ENCODE data around the gene PTPN23. TPM values are rescaled to one million over a fixed set of nuclear protein-coding genes. Genes with fewer than 3 reads are reported as not detected.

Gene PTPN23
- total RNA-seq, 1 donor from 2014 or later = 30.2 TPM

DNA sequence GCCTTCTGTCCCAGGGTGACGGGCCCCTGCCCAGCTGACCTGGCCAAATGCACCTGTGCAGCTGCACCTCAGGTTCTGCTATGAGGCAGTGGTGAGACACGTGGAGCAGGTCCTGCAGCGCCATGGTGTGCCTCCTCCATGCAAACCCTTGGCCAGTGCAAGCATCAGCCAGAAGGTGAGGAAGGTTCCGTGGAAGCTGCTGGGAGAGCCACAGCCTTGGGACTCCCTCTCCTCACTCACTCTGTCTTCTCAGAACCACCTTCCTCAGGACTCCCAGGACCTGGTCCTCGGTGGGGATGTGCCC is 31.6 kb downstream of the PTPN23 start:
- Histone ChIP-seq H3K4me1 (no peaks in the 10 kb centered on the region), H3K4me3 (no peak overlapping the region), H3K27me3 (no peaks in the 10 kb centered on the region), H3K27ac (no peak overlapping the region), H3K36me3 (peaks cover 0 to 71% of the 10 kb centered on the region in 2 donors), H3K9me3 (no peaks in the 10 kb centered on the region)
- DNase-seq (ENCODE audit: extremely low spot score in 2 of 2) = no peak
- TF ChIP-seq POLR2A (IDR thresholded peaks at IDR 0.05) = no peak
- TF ChIP-seq POLR2AphosphoS5 (IDR thresholded peaks at IDR 0.05; ENCODE audit: insufficient read depth in 1 of 2, low read depth in 1 of 2) = no peak
- TF ChIP-seq, protein P1, sequence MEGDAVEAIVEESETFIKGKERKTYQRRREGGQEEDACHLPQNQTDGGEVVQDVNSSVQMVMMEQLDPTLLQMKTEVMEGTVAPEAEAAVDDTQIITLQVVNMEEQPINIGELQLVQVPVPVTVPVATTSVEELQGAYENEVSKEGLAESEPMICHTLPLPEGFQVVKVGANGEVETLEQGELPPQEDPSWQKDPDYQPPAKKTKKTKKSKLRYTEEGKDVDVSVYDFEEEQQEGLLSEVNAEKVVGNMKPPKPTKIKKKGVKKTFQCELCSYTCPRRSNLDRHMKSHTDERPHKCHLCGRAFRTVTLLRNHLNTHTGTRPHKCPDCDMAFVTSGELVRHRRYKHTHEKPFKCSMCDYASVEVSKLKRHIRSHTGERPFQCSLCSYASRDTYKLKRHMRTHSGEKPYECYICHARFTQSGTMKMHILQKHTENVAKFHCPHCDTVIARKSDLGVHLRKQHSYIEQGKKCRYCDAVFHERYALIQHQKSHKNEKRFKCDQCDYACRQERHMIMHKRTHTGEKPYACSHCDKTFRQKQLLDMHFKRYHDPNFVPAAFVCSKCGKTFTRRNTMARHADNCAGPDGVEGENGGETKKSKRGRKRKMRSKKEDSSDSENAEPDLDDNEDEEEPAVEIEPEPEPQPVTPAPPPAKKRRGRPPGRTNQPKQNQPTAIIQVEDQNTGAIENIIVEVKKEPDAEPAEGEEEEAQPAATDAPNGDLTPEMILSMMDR (IDR thresholded peaks at IDR 0.05) = no peak
- intact Hi-C loops (cut with DNase I) = no loop called here

DNA sequence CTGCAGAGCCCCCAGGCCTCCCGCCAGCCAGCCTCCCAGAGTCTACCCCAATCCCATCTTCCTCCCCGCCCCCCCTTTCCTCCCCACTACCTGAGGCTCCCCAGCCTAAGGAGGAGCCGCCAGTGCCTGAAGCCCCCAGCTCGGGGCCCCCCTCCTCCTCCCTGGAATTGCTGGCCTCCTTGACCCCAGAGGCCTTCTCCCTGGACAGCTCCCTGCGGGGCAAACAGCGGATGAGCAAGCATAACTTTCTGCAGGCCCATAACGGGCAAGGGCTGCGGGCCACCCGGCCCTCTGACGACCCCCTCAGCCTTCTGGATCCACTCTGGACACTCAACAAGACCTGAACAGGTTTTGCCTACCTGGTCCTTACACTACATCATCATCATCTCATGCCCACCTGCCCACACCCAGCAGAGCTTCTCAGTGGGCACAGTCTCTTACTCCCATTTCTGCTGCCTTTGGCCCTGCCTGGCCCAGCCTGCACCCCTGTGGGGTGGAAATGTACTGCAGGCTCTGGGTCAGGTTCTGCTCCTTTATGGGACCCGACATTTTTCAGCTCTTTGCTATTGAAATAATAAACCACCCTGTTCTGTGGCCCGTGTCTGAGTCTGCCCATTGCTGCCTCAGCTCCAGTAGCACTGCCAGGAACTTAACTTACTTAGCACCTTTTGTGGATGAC is 32.2 kb downstream of the PTPN23 start:
- no peaks in the 10 kb centered on the region for H3K4me1 ChIP-seq
- DNase-seq (ENCODE audit: extremely low spot score in 2 of 2) = no peak
- H3K27me3 ChIP-seq = no peaks in the 10 kb centered on the region
- intact Hi-C loops (cut with DNase I) = no loop called here
- no peaks in the 10 kb centered on the region for H3K9me3 ChIP-seq
- H3K36me3 ChIP-seq = peaks cover 0 to 67% of the 10 kb centered on the region in 2 donors
- no peak overlapping the region for H3K27ac ChIP-seq
- TF ChIP-seq, protein P1 (IDR thresholded peaks at IDR 0.05) = no peak
- TF ChIP-seq POLR2A (IDR thresholded peaks at IDR 0.05) = no peak
- no peak for TF ChIP-seq POLR2AphosphoS5 (IDR thresholded peaks at IDR 0.05; ENCODE audit: insufficient read depth in 1 of 2, low read depth in 1 of 2)
- no peak overlapping the region for H3K4me3 ChIP-seq

DNA sequence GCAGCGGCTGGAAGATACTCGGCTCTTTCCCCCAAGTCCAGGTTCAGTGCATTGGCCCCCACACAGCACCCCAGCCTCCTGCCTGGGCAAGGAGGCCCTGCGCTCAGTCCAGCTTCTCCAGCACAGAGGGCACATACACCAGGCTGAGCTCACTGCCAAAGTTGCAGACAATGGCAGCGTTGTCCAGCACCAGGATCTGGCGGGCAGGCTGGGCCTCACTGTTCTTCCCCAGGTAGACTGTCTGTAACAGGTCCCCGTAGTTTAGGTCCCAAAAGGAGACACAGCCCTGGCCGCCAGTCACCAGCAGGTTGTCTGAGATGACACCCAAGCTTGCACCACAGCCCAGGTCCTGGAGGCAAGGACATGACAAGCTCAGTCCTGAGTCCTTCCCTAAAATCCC is 32.9 kb downstream of the PTPN23 start:
- TF ChIP-seq, protein P1 (IDR thresholded peaks at IDR 0.05) = no peak
- no peak for TF ChIP-seq POLR2A (IDR thresholded peaks at IDR 0.05)
- no peak for TF ChIP-seq POLR2AphosphoS5 (IDR thresholded peaks at IDR 0.05; ENCODE audit: insufficient read depth in 1 of 2, low read depth in 1 of 2)
- H3K4me3 ChIP-seq = no peak overlapping the region
- intact Hi-C loops (cut with DNase I) = no loop called here

DNA sequence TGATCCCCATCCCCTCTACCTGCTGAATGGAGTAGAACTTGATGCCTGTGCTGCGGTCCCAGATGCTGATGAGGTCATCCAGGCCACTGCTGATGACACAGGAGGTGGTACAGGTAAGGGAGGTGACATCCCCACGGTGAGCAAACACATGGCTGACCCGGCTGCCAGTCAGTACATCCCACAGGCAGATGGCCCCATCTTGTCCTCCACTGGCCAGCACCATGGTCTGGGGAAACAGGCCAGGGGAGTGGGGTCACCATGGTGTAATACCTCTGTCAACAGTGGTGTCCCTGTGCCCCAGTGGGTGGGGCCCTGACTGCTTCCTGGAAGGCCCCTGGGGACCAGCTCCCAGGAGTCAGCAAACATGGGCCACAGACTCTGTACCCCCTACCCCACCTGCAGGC is 33.3 kb downstream of the PTPN23 start:
- H3K27me3 ChIP-seq = no peaks in the 10 kb centered on the region
- intact Hi-C loops (cut with DNase I) = no loop called here
- no peak overlapping the region for H3K4me3 ChIP-seq
- no peak for DNase-seq (ENCODE audit: extremely low spot score in 2 of 2)
- H3K27ac ChIP-seq = no peak overlapping the region
- no peaks in the 10 kb centered on the region for H3K9me3 ChIP-seq
- TF ChIP-seq, protein P1 (IDR thresholded peaks at IDR 0.05) = no peak
- no peak for TF ChIP-seq POLR2A (IDR thresholded peaks at IDR 0.05)
- TF ChIP-seq POLR2AphosphoS5 (IDR thresholded peaks at IDR 0.05; ENCODE audit: insufficient read depth in 1 of 2, low read depth in 1 of 2) = no peak
- no peaks in the 10 kb centered on the region for H3K4me1 ChIP-seq
- H3K36me3 ChIP-seq = peaks cover 0 to 66% of the 10 kb centered on the region in 2 donors

More for the DNA sequence above, 32.9 kb downstream of the PTPN23 start:
- no peaks in the 10 kb centered on the region for H3K27me3 ChIP-seq
- no peak overlapping the region for H3K27ac ChIP-seq
- no peak for DNase-seq (ENCODE audit: extremely low spot score in 2 of 2)
- H3K4me1 ChIP-seq = no peaks in the 10 kb centered on the region
- H3K36me3 ChIP-seq = peaks cover 0 to 66% of the 10 kb centered on the region in 2 donors
- no peaks in the 10 kb centered on the region for H3K9me3 ChIP-seq

Measured in vagina (tissue), 2 donors.